HepG2 (cell line): ENCODE measurements around the gene C14orf119. TPM values are rescaled to one million over a fixed set of nuclear protein-coding genes. Genes with fewer than 3 reads are reported as not detected.

Experiments used
- HNF1B ChIP-seq: sonication (generic); formaldehyde crosslinking; IDR thresholded peaks from 2 replicates; pipeline ENCODE4 v1.5.1; 2020; ENCODE audit warnings: mild to moderate bottlenecking, moderate library complexity, missing genetic modification reagents
- HNRNPUL1 ChIP-seq: fragments of 200-400 bp; formaldehyde crosslinking; IDR thresholded peaks from 2 replicates; pipeline ENCODE4 v1.6.1; 2017; ENCODE audit warnings: low read depth, mild to moderate bottlenecking, low read length, moderate library complexity
- HOXA9 ChIP-seq: sonication (generic); formaldehyde crosslinking; IDR thresholded peaks from 2 replicates; pipeline ENCODE4 v1.8.1; 2022; ENCODE audit warnings: missing genetic modification reagents, mild to moderate bottlenecking, moderate library complexity, borderline replicate concordance
- KDM4B ChIP-seq: sonication (generic); formaldehyde crosslinking; IDR thresholded peaks from 2 replicates; pipeline ENCODE4 v1.4.0; 2020; ENCODE audit warnings: missing genetic modification reagents
- NAIF1 ChIP-seq: sonication (generic); formaldehyde crosslinking; IDR thresholded peaks from 2 replicates; pipeline ENCODE4 v1.5.0; 2020; ENCODE audit warnings: mild to moderate bottlenecking, missing genetic modification reagents, borderline replicate concordance
- RARG ChIP-seq: sonication (generic); formaldehyde crosslinking; IDR thresholded peaks from 2 replicates; pipeline ENCODE4 v1.4.0; 2020; ENCODE audit warnings: low read depth, mild to moderate bottlenecking, missing genetic modification reagents
- SP4 ChIP-seq: sonication (generic); formaldehyde crosslinking; IDR thresholded peaks from 2 replicates; pipeline ENCODE4 v1.8.1; 2023; ENCODE audit warnings: mild to moderate bottlenecking, missing genetic modification reagents
- TBP ChIP-seq: sonication (generic); formaldehyde crosslinking; IDR thresholded peaks from 2 replicates; pipeline ENCODE4 v1.5.0; 2020; ENCODE audit warnings: missing genetic modification reagents
- ZBTB26 ChIP-seq: IDR thresholded peaks from 2 replicates; pipeline ENCODE4 v1.6.1; 2016; ENCODE audit warnings: missing compliant biosample characterization, missing genetic modification reagents, borderline replicate concordance
- ZFP82 ChIP-seq: sonication (generic); formaldehyde crosslinking; IDR thresholded peaks from 2 replicates; pipeline ENCODE4 v1.5.1; 2020; ENCODE audit warnings: mild to moderate bottlenecking, missing genetic modification reagents, borderline replicate concordance
- ZKSCAN1 ChIP-seq: fragments of 150-350 bp; IDR thresholded peaks from 2 replicates; pipeline ENCODE4 v1.6.1; 2014; ENCODE audit warnings: low read length
- ZNF224 ChIP-seq: sonication (generic); formaldehyde crosslinking; IDR thresholded peaks from 2 replicates; pipeline ENCODE4 v1.5.0; 2020; ENCODE audit warnings: mild to moderate bottlenecking, missing genetic modification reagents
- ZNF251 ChIP-seq: sonication (generic); formaldehyde crosslinking; IDR thresholded peaks from 2 replicates; pipeline ENCODE4 v1.9.0; 2021; ENCODE audit warnings: mild to moderate bottlenecking, missing genetic modification reagents
- ZNF260 ChIP-seq: sonication (generic); formaldehyde crosslinking; IDR thresholded peaks from 2 replicates; pipeline ENCODE4 v1.4.0; 2020; ENCODE audit warnings: missing genetic modification reagents, low read depth, mild to moderate bottlenecking, borderline replicate concordance
- ZNF343 ChIP-seq: sonication (generic); formaldehyde crosslinking; IDR thresholded peaks from 2 replicates; pipeline ENCODE4 v1.4.0; 2020; ENCODE audit warnings: mild to moderate bottlenecking, missing genetic modification reagents
- ZNF567 ChIP-seq: sonication (generic); formaldehyde crosslinking; IDR thresholded peaks from 2 replicates; pipeline ENCODE4 v1.8.1; 2023; ENCODE audit warnings: mild to moderate bottlenecking, missing genetic modification reagents, borderline replicate concordance
- ZNF772 ChIP-seq: sonication (generic); formaldehyde crosslinking; IDR thresholded peaks from 2 replicates; pipeline ENCODE4 v1.5.0; 2020; ENCODE audit warnings: mild to moderate bottlenecking, missing genetic modification reagents
- ZSCAN12 ChIP-seq: sonication (generic); formaldehyde crosslinking; IDR thresholded peaks from 2 replicates; pipeline ENCODE4 v1.9.0; 2021; ENCODE audit warnings: mild to moderate bottlenecking, missing genetic modification reagents
- polyA plus RNA-seq, 8 experiments: library from polyadenylated mRNA; depleted of rRNA in 3 of 8; stranded (reverse) in 7 of 8; unstranded in 1 of 8; fragments of >200 nt; fragmentation: Illumina TruSeq in 4 of 8; extraction: Trizol in 4 of 8; gene quantifications; 2 replicates each; pipeline versions ENCODE4 v1.2.1 to v1.2.3, GENCODE V29; 2011 to 2016; ENCODE audit warnings: low read depth in 4 of 8, missing spikeins in 1 of 8, mixed read lengths in 1 of 8; ENCODE audit not compliant: insufficient read depth in 1 of 8
- total RNA-seq, 5 experiments: library from RNA; depleted of rRNA; stranded (reverse); fragments of >200 nt; fragmentation: Illumina TruSeq; extraction: Trizol; gene quantifications; 2 replicates each; pipeline ENCODE4 v1.2.3, GENCODE V29; 2016; ENCODE audit warnings: low read depth in 1 of 5
- TF ChIP-seq, protein P1 (sequence below): sonication (generic); IDR thresholded peaks from 2 replicates; pipeline ENCODE4 v1.6.1; 2016; ENCODE audit warnings: low read depth, borderline replicate concordance
- TF ChIP-seq, protein P2 (sequence below): sonication (generic); formaldehyde crosslinking; IDR thresholded peaks from 2 replicates; pipeline ENCODE4 v1.5.0; 2020; ENCODE audit warnings: mild to moderate bottlenecking, missing genetic modification reagents, borderline replicate concordance

C14orf119 gene
- total and polyA plus RNA-seq, 2 of the 13 experiments (the other 11 are each of a cell fraction or from before 2014, with no cell fraction given): 117 to 206 TPM

DNA sequence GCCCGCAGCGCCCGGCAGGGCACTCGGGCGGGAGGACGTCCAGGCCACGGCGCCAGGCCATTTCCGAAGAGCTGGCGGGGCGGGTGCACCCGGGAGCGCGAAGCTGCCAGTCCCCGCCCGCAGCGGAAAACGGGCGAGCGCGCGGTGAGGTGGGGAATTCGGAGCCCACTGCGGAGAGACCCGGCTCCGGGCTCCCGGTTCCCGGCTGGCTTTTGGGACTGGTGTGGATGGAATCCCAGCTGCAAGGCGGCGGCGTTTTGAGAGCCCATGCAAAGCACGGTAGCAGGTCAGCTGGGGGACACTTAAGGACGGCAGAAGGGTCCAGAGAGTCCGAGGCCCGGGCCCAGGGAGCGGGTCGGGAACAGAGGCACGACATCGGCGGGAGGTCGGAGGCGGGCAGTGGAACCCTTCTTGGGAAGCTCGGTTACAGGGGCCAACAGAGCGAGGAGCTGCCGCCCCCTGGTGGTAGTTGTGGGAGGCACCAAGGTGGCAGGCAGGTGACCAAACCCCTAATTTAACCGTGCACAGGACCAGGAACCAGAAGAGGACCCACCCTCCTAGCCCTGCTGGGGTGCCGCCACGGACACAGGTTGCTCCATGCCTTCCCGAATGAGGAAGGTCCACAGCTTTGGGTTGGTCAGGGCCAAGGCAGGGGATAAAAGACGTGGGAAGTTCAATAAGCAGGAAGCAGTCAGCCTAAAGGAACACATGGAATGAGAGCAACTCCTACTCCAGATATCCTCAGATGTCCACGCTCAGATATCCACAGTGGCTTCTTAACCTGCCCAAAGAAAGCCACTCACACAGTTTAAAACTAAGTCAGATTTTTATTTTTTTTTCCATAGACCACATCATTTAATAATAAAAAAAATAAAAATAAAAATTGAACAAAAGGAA lies 37.3 kb upstream of the C14orf119 start (continued):
- TF ChIP-seq, protein P1, sequence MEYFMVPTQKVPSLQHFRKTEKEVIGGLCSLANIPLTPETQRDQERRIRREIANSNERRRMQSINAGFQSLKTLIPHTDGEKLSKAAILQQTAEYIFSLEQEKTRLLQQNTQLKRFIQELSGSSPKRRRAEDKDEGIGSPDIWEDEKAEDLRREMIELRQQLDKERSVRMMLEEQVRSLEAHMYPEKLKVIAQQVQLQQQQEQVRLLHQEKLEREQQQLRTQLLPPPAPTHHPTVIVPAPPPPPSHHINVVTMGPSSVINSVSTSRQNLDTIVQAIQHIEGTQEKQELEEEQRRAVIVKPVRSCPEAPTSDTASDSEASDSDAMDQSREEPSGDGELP: peak; percentile 2; the same call in 1 of the 2 replicates
- TF ChIP-seq TBP (no peak), HNF1B (CRISPR knock-in tag) (peak; percentile 94), NAIF1 (peak; percentile 73), ZBTB26 (peak; percentile 85), ZNF251 (CRISPR knock-in tag) (peak; percentile 49; the same call in 1 of the 2 replicates), ZNF567 (CRISPR knock-in tag) (peak; percentile 87; the same call in 1 of the 2 replicates), RARG (CRISPR knock-in tag) (0 out of 2 replicates have a peak, but pooled peaks have one; percentile 13), ZNF224 (CRISPR knock-in tag) (no peak), HOXA9 (CRISPR knock-in tag) (peak; percentile 86), ZFP82 (CRISPR knock-in tag) (0 out of 2 replicates have a peak, but pooled peaks have one; percentile 47), ZNF772 (CRISPR knock-in tag) (peak; percentile 97), ZNF260 (CRISPR knock-in tag) (no peak), KDM4B (CRISPR knock-in tag) (peak; percentile 95), SP4 (no peak; the same call in 1 of the 2 replicates), ZNF343 (CRISPR knock-in tag) (peak; percentile 87; the same call in 1 of the 2 replicates), HNRNPUL1 (no peak), ZSCAN12 (CRISPR knock-in tag) (no peak), ZKSCAN1 (peak; percentile 31; the same call in 1 of the 2 replicates)
- TF ChIP-seq, protein P2, sequence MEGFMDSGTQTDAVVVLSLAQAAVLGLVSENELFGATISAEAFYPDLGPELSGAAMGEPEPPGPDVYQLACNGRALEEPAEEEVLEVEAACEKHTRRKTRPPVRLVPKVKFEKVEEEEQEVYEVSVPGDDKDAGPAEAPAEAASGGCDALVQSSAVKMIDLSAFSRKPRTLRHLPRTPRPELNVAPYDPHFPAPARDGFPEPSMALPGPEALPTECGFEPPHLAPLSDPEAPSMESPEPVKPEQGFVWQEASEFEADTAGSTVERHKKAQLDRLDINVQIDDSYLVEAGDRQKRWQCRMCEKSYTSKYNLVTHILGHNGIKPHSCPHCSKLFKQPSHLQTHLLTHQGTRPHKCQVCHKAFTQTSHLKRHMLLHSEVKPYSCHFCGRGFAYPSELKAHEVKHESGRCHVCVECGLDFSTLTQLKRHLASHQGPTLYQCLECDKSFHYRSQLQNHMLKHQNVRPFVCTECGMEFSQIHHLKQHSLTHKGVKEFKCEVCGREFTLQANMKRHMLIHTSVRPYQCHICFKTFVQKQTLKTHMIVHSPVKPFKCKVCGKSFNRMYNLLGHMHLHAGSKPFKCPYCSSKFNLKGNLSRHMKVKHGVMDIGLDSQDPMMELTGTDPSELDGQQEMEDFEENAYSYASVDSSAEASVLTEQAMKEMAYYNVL: peak; percentile 90; the same call in 1 of the 2 replicates
